GM12873 (cell line): Measurements from ENCODE around the gene MOB1A.

ENCODE experiments used
- CTCF ChIP-seq: IDR thresholded peaks from 2 replicates; pipeline ENCODE4 v1.5.1; 2012; ENCODE audit warnings: low read depth, mild to moderate bottlenecking, moderate library complexity, low read length, control low read depth; ENCODE audit not compliant: insufficient read depth; ENCODE audit errors: missing control alignments

MOB1A gene

GRCh38 chr2:74178211-74179062, at the start of gene MOB1A:
MOB1A (minus strand) TSS chr2:74178879; CDS start chr2:74178674, 205 bp downstream.
- TF ChIP-seq CTCF, result no peak

GRCh38 chr2:74227646-74228045, 49.0 kb upstream of the MOB1A start:
- no peak for TF ChIP-seq CTCF

DNA sequence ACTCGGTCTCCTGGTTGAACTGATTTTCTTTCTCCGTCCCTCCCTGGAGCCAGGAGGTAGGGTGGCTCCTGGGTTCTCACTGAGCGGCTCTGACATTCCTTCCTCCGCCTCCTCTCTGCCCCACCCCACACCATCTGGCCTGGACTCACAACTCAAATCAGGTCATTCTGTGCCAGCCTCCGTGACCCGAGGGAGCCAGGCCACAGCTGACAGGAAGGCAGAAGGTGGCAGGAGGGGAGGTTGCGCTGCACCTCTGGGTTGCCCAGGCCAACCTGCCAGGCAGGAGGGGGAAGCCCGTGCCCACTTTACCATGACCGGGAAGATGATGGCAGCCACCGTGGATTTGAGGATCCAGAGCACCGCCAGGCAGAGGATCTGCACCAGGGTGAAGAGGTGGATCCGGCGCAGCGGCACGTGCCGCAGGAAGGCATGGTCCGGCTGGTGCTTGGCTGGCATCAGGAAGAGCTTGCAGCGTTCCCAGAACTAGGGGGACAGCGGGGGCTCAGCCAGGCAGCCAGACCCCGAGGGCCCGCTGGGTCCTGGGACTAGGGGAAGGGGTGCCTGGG, 48.1 kb upstream of the MOB1A start:
- no peak for TF ChIP-seq CTCF

DNA sequence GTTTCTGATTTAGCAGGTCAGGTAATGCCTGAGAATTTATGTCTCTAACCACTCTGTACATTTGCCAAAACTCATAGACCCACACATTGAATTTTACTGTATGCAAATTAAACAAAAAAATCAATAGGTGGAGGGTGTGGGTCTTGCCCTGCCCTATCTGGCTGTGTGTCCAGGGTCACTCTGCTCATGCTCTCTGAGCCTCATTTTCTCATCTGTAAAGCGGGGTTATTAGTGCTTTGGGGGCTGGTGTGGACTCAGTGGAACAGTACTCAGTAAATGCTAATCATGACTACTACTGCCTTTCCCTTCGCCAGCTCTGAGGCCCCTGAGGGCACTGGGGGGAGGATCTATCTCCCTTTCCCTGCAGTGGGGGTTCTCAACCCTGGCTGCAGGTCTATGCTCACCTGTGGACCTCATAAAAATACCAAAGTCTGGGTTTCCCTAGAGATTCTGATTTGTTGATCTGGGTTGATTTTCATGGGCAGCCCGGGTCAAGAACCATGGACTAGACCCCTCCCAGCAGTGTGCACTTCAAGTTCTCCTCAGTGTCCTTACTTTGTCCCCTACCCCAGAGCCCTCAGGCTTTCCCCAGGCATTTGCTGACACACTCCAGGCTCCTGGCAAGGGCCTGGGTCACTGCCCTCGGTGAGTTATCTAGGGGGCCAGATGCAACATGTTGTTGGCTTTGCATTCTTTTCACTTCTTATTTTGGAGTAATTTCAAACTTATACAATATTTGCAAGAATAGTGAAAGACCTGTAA, 47.2 kb upstream of the MOB1A start:
- TF ChIP-seq CTCF, result no peak

- no peak for TF ChIP-seq CTCF
These were observed 45.5 kb upstream of the MOB1A start for GRCh38 chr2:74223941-74224770.

- TF ChIP-seq CTCF, result no peak
These were observed 43.6 kb upstream of the MOB1A start for GRCh38 chr2:74222300-74222650.
